COR-L47 (cell line): ENCODE results near the gene ATXN7L3.
"Not testable (repeated sequence)": the region's sequence is repeated elsewhere in the genome, so short reads cannot be mapped to it uniquely, and the experiment has no call there.

Source experiments
- DNase-seq: peaks from one replicate; lab custom pipeline; 2025; lab: John Stamatoyannopoulos, UW

Gene ATXN7L3

DNA sequence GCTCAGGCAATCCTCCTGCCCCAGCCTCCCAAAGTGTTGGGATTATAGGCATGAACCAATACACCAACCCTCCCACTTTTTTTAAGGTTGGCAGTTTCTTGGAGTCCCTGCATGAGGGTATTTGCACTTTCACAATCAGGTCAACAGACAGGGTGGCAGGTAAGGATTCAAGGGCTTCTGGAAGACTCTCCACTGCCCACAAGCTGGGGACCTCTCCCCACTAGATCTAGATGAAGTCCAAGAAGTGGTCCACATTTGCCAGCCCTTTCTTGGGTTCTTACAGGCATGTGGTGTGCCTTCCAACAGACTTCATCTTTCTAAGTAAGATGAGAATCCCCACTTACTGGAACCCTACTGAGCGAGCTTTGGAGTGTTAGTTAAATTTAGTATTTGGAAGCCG lies 25.3 kb downstream of the ATXN7L3 start:
- DNase-seq: no peak

DNA sequence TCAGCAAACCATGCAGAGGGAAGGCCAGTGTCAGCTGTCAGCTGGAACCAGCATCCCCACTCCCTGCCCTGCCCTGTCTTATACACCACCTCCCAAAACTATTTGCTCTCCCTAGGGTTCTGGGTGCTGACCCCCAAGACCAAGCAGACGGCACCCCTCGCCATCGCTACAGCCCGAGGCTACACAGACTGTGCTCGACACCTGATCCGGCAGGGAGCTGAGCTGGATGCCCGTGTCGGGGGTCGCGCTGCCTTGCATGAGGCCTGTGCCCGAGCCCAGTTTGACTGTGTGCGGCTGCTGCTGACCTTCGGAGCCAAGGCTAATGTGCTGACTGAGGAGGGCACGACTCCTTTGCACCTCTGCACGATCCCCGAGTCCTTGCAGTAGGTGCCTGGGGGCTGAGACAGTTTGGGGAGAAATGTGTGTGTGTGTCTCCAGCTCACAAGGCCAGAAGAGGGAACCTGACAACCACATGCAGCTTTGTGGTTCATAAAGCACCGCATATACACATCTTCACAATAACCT lies 27.7 kb downstream of the ATXN7L3 start:
- no peak for DNase-seq

DNA sequence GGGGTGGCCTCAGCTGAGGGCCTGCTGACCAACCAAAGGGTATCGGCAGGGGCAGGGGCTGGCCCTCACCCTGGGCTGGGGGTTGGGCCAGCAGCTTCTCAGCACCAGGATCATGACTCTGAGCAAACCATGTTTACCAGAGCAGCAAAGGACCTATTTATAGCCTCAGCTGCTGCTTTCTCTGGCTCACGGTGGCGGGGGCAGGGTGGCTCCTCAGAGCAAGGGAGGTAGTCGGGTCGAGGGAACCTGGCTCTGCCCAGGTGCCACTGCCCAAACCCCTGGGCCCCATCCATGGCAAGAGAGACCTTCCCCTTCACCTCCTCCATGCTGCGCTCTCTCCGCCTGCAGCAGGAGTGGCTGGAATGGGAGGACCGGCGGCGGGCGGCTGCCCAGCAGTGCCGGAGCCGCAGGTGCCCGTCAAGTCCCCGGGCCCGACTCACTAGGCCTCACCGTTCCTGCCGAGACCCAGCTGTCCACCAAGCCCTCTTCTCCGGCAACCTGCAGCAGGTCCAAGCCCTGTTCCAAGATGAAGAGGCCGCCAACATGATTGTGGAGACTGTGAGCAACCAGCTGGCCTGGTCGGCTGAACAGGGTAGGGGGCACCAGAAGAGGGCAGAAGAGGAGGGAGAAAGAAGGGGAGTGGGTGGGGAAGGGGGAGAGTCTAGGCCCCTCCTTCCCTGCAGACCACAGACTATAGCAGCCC lies 29.0 kb downstream of the ATXN7L3 start, which contains the start of gene ASB16:
Gene ASB16 (plus strand): TSS at position 206 of the 703 bp plus-strand sequence. CDS start 86 bp downstream, at position 292.
- no peak for DNase-seq

DNA sequence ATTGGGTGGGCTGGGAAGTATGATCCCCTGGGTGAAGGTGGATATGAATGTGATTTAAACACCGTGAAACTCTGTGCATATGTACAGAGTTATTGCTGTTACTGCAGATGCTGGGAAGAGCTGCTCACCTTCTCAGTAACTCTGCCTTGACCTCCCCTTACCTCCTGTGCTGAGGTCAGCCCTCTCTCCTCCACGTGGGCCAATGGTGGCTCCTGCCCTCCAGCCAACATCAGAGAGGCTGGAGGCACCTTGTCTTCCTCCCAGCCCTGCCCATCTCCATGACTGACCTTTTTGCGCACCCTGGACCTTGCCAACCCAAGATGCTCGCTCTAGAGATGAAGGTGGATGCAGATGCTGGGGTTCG lies 29.6 kb downstream of the ATXN7L3 start:
- no peak for DNase-seq

DNA sequence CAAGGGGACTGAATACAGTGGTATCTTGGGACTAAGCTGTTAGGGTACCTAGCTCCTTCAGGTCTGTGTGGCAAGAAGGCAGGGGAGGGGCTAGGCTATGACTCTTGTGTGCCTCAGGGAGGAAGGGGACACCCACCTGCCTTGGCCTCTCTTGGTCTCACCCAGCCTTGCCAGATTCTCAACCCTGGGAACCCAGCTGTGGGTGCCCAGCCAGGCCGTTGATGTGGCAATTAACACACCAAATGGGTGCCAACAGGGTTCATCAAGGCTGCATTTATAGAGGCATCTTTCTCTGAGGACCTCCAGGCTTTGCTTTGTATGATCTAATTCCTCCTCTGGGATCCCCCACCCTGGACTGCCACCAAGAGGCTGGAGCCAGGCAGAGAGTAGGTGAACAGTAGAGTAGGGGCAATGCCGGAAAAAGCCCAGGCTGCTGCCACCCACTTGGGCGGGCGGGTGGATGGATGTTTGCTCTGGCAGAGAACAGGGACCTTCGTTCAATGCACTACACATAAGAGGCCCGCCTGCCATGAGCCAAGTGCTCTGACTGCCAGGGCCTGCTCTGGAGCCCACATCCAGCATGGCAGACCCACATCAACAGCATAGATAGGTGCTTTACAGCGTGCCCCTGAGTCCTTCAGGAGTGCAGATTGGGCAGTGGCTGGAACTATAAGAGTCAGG lies 32.4 kb downstream of the ATXN7L3 start:
- no peak for DNase-seq

DNA sequence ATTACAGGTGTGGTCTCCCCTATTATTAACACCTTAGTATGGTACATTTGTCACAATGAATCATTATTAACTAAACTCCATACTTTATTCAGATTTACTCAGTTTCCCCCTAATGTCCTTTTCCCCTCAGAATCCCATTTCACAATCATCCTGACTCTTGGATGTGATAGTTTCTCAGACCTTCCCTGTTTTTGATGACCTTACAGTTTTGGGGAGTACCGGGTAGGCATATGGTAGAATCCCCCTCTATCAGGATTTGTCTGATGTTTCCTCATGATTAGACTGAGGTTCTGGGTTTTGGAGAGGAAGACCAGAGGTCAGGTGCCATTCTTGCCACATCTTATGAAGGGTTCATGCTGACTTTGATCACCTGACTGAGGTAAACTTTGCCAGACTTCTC lies 35.2 kb downstream of the ATXN7L3 start:
- DNase-seq: no peak

DNA sequence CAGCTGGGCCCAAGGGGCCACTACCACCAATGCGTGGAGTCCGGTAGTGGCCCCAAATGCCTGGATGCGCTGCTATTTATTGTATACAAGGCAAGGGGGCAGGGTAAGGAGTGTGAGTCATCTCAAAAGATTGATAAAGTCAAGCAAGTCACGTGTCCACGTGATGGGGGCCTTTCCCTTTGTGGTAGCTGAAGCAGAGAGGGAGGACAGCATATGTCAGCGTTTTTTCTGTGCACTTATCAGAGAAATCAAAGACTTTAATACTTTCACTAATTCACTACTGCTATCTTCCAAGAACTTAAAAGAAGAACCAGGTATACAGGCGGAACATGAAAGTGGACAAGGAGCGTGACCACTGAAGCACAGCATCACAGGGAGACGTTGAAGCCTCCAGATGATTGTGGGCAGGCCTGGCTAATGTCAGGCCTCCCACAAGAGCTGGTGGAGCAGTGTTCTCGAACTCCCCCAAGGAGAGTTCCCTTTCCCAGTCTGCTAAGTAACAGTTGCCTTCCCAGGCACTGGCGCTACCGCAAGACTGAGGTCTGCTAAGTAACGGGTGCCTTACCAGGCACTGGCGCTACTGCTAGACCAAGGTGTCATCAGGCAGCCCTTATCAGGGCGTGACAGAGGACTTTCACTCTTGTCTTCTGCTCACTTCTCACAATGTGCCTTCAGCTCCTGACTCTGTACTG lies 40.0 kb downstream of the ATXN7L3 start:
- DNase-seq: no peak

DNA sequence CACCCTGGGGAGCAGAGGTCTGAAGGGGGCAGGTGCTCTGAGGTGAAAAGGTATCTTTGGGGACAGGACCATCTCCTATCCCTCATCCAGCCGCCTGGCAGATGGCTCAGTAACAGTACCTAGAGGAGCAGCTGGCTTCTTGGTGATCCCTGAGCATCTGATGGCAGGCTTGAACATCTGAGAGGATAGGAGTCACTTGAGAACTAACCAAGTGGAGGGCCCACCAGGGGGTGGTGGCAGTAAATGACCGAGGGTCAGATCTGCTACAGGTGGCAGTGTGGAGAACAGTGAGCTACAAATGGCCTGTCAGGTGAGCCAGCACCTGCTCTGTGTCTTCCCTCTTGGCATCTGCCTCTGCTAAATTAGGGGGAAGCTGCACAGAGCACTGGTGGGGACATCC lies 44.2 kb downstream of the ATXN7L3 start:
- peak; percentile 29 for DNase-seq

DNA sequence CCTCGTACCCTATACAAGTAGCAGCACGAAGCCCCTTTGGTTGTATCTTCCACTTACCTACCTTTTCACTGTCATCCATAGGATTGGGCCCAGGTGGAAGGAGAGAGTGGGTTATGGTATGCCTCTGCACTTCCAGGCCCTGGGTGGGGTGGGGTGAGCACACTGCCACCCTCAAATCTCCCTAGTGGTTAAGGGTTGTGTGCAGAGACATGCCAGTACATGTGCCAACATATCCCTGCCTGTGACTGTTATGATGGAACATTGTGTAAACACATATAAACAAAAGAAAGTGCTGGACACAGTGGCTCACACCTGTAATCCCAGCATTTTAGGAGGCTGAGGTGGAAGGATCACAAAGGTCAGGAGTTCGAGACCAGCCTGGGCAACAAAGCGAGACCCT lies 46.8 kb downstream of the ATXN7L3 start:
- DNase-seq: no peak

DNA sequence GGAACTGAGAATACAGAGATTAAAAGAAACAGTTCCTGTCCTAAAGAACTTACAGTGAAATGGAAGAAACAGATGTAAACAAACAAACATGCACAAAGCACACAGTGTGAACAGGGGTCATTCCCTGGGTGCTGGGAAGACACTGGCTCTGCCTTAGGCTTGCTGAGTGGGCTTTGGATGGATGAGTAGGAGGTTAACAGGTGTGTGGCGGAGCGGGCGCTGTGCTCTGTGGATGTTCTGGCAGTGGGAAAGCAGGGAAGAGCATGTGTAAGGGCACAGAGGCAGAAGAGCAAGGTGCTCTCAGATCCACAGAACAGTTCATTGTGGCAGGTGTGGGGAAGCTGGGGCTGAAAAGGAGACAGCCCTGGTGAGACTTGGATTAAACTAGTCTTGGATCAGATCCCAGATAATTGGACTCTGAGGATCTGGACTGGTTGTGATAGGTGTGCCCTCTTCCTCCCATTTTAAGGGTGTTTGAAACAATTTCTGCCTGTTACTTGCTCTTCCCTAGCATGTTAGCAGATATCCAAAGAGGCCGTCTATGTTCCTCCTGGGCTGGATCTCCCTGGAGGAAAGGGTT lies 49.8 kb downstream of the ATXN7L3 start:
- DNase-seq: no peak

DNA sequence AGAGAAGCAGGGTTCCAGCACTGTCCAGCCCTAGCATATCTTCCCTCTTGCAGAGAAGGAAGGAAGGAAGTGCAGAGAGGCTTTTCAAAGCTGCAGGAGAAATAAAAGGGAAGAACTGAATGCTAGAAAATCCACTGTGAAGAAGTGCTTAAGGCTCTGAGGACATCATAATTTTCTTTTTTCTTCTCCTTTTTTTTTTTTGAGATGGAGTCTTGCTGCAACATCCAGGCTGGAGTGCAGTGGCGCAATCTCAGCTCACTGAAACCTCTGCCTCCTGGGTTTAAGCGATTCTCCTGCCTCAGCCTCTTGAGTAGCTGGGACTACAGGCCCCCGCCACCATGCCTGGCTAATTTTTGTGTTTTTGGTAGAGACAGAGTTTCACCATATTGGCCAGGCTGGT lies 50.6 kb downstream of the ATXN7L3 start:
- DNase-seq: not testable (repeated sequence)

DNA sequence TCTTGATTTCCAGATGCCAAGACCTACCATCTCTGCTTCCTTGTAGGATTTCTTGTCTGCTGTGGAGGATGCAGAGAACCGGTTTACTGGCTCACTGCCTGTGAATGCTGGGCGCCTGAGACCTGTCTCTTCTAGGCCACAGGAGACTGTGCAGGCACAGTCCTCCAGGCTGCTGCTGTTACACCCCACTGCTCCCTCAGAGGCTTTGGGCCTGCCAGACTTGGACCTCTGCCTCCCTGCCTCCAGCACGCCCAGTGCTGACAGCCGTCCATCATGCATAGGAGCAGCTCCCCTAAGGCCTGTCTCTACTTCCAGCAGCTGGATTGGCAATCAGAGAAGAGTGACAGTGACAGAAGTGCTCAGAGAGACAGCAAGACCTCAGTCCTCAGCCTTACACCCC lies 51.9 kb downstream of the ATXN7L3 start:
- no peak for DNase-seq

DNA sequence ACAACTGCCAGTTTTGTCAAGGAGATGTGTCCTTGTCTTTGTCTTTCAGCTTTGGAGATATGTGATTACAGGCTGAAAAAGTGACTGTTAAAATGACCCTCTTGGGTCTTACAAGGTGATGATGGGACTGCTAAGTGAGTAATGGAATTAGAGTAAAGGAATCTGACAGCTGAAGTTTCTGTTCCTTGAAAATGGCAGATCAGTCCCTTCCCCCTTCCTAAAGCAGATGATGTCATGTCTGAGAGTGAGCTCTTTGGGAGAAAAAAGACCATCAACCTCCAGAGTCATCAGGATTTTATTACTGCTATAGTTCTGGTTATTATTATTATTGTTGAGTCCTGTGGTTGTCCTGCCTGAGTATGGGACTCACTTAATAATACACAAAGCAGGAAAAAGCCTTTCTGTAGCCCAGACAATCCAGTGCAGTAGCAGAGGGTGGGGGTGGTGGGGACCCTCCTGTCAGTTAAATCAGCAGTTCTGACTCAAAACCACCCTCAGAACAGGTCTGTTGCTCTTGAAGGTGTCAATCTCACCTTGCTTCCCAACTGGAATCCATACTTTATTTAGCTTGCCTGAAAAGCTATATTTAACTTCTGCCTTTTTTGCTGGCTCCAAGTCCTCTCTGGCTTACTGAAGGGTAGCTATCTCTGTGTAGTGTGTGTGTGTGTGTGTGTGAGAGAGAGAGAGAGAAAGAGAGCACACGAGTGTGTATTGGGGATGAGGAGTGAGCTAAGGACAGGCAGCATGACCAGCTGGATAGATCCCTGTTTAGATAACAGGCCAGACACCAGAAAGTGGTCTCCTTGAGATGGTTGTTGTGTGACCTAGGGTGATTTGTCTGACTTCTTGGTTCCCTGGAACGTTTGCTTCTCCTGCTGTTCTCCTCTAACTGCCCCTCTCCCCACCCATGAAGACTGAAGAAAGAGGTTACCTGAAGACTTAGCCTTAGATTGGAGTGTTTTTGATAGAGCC lies 53.0 kb downstream of the ATXN7L3 start:
- DNase-seq: no peak

DNA sequence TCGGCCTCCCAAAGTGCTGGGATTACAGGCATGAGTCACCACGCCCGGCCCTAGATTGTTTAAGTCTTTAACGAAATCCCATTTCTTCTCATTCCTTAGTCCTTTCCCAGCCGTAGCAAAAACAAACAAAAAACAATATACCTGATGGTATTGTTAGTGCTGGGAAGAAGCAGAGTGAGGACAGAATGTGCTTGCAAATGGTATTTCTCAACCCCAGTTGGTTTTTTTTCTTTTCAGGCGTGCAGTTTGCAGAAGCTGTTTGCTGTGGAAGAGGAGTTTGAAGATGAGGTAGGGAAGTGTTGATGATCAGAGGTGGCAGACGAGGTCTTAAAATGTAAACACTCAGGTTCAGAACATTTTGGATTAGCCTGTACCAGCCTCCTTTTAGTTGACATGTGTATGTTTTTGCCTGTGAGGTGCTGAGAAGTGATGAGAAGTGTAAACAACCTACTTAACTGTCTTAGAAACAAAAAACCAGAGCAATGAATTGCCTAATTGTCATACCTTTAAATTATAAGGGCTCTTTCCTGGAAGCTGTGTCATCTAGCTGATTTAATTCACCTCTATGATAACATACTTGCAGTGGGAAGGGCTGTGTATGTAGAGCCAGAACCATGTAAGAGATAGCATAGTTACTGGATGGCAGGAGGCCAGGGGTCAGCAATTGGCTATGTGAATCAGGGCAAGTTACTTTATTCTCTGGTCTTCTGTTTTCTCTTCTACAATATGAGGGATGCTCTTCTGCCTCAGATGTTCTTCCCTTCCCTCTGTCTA lies 54.5 kb downstream of the ATXN7L3 start:
- DNase-seq: no peak

DNA sequence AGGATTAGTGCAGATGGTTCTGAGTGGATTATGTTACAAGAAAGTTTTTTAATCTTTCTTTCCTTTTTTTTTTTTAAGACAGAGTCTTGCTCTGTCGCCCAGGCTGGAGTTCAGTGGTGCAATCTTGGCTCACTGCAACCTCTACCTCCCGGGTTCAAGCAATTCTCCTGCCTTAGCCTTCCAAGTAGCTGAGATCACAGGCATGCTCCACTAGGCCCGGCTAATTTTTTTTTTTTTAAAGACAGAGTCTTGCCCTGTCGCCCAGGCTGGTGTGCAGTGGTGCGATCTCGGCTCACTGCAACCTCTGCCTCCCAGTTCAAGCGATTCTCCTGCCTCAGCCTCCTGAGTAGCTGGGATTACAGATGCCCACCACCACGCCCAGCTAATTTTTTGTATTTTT lies 55.8 kb downstream of the ATXN7L3 start:
- not testable (repeated sequence) for DNase-seq
